ENCODE data around the gene OR7G2.
"Not testable (repeated sequence)": the region's sequence is repeated elsewhere in the genome, so short reads cannot be mapped to it uniquely, and the experiment has no call there.

Gene OR7G2

GRCh38 chr19:9071720-9072119, 35.6 kb downstream of the OR7G2 start:
- DNase-seq: not testable (repeated sequence)

DNA sequence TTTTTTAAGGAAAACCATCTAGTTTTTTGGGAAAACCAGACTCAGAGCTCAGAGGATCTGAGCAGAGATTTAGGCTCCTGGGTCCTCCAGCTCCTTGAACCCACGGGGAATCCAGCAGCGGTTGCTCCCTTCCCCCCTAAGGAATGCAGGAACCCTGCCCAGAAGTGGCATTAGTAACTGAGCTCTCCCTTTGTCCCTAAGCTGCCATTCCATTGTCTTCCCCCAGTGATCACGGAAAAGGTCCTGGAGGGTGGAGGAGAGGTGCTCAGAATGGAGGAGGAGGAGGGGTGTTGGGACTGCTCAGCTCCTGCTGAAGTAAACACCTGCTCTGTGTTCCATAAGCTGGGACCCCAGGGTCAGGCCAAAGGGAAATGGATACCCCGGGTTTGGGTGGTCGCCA, 37.2 kb downstream of the OR7G2 start:
- DNase-seq: no peak

DNA sequence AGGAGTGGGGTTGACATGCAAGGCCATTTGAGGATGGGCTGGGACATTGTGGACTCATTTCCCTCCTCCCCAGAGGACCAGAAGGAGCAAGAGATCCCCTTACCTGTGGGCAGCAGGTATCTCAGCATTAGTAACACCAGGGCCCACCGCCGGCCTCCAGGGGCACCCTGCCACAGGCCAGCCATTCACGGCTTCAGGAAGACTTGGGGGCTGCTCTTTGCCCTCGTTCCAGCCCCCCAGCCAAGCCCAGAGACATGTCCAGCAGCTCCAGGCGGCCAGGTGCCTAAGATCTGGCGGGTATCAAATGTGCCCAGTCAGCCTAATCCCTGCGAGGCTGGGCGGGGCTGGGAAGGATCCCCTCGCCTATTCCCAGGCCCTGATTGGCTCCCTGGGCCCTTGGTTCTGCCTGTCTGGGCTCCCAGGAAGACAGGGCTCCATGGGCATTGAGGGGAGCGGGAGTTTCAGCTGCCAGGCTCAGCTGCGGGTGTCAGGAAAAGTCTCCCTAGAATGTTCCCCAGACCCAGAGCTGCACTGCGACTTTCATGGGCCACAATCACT, 41.7 kb downstream of the OR7G2 start:
- no peak for DNase-seq

GRCh38 chr19:9061879-9062278, 45.4 kb downstream of the OR7G2 start:
- DNase-seq: no peak

- no peak for DNase-seq
Measured at GRCh38 chr19:9060564-9061340, 46.5 kb downstream of the OR7G2 start.

- no peak for DNase-seq
Measured at GRCh38 chr19:9058905-9059667, 48.2 kb downstream of the OR7G2 start.

DNA sequence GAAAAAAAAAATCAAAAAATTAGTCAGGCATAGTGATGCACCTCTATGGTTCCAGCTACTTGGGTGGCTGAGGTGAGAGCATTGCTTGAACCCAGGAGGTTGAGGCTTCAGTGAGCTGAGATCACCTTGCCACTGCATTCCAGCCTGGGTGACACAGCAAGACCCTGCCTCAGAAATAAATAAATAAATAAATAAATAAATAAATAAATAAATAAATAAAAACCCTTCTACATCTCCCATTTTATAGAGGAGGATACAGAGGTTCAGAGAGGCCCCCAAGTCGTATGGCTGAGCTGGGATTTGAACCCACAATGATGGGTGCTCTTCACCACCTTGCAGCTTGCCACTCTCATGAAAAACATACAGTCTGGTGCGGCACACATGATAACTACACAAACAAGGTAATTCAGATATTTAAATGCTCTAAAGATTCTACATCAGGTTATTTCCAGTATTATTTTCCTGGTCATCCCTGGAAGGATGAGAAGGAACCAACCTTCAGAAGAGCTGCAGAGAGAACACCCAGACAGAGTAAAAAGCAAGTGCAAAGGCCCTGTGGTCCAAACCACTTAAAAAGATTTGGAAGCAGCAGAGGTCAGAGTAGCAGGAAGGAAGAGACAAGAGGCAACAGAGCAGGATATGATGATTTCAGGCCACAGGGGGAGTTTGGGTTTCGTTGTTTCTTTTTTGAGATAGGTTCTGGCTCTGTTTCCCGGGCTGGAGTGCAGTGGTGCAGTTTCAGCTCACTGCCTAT, 49.6 kb downstream of the OR7G2 start:
- DNase-seq: no peak

GRCh38 chr19:9056131-9056530, 51.1 kb downstream of the OR7G2 start:
- DNase-seq: not testable (repeated sequence)

DNA sequence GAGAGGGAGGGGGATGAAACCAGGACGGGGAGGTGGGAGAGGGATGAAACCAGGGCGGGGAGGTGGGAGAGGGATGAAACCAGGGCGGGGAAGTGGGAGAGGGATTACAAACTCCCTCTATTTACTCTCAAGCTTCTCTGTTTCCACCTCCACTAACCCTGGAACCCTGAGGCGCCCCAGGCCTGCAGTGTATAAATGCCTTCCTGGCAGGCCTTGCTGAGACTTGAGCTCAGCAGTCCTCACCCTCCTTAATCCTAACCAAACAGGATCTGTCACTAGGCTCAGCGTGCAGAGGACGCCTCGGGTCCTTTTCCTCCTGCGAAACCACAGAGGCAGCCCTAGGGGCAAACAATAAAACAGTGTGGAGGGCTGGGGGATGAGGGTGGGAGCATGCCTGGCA, 52.5 kb downstream of the OR7G2 start:
- DNase-seq: no peak

DNA sequence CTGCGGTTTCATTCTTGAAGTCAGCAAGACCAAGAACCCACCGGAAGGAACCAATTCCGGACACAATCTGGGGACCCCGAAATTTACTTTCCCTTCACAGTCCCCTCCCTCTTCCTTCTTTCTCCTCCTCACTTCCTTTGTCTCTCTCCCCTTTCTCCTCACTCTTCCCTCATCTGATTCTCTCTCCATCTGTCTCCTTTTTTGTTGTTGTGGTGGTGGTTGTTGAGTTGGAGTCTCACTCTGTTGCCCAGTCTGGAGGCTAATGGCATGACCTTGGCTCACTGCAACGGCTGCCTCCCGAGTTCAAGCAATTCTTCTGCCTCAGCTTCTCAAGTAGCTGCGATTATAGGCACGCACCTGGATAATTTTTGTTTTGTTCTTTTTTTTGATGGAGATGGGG, 53.1 kb downstream of the OR7G2 start:
- DNase-seq: no peak

DNA sequence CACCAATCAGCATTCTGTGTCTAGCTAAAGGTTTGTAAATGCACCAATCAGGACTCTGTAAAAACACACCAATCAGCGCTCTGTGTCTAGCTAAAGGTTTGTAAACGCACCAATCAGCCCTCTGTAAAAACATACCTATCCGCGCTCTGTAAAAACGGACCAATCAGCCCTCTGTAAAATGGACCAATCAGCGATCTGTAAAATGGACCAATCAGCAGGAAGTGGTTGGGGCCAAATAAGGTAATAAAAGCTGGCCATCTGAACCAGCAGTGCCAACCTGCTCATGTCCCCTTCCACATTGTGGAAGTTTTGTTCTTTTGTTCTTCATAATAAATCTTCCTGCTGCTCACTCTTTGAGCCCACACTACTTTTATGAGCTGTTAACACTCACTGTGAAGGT, 53.6 kb downstream of the OR7G2 start:
- not testable (repeated sequence) for DNase-seq

GRCh38 chr19:9052894-9053293, 54.4 kb downstream of the OR7G2 start:
- DNase-seq: no peak

All from NCI-H1694 (cell line).